ENCODE measurements around the gene FANCC.

DNA sequence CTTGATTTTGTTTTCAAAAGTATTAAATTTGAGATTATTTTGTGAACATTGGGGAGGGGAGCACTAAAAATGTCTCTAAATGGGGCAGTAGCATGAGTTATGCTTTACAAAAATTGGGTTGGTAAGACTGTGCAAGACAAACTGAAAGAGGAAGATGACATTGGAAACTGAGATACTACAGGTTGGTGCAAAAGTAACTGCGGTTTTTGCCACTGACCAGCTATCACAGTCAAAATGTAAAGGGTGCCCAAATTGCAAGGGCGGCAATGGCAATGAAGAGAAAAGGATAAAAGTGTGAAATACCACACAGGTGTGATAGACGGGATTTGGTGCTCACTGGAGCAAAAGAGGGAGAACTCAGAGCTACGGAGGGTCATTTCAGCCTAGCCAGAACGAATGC, 124.0 kb downstream of the FANCC start:
- TF ChIP-seq POLR2A (IDR thresholded peaks at IDR 0.05; ENCODE audit: low read depth, low read length) (no peak), MAZ (IDR thresholded peaks at IDR 0.05; ENCODE audit: borderline replicate concordance, low read depth, low read length) (no peak), RAD21 (IDR thresholded peaks at IDR 0.05; ENCODE audit: low read length) (no peak)
- TF ChIP-seq, protein P1, sequence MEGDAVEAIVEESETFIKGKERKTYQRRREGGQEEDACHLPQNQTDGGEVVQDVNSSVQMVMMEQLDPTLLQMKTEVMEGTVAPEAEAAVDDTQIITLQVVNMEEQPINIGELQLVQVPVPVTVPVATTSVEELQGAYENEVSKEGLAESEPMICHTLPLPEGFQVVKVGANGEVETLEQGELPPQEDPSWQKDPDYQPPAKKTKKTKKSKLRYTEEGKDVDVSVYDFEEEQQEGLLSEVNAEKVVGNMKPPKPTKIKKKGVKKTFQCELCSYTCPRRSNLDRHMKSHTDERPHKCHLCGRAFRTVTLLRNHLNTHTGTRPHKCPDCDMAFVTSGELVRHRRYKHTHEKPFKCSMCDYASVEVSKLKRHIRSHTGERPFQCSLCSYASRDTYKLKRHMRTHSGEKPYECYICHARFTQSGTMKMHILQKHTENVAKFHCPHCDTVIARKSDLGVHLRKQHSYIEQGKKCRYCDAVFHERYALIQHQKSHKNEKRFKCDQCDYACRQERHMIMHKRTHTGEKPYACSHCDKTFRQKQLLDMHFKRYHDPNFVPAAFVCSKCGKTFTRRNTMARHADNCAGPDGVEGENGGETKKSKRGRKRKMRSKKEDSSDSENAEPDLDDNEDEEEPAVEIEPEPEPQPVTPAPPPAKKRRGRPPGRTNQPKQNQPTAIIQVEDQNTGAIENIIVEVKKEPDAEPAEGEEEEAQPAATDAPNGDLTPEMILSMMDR (conservative IDR thresholded peaks at IDR 0.05; ENCODE audit: low read depth, low read length), result no peak

Data from IMR-90 (cell line).